HG03342 (cell line): Measurements from ENCODE around the gene TIAM2.
"Not testable (repeated sequence)": the region's sequence is repeated elsewhere in the genome, so short reads cannot be mapped to it uniquely, and the experiment has no call there.

Experiments used
- ATAC-seq: cut with Tn5 transposase; IDR thresholded peaks from one replicate; pipeline ENCODE4 v1.9.1; 2021; ENCODE audit warnings: mild to moderate bottlenecking, moderate library complexity; ENCODE audit not compliant: unreplicated experiment

TIAM2 gene

DNA sequence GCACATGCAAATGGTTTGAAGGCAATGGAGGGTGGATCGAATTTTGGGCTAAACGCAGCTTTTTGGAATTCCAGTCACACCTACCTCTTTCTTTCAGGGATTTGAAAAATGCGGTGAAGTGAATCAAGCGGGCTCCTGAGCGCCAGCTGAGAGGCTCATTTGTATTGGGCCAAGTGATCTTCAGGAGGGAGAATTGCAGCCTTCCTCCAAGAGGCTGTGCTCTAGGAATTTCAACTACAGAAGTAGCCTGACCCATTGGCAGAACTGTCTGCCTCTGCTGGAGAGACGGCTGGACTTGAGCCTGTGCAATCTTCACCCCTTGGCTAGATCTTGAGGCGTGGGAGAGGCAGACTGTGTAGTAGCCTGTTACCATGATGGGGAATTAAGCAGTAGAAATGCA lies 5.7 kb upstream of the TIAM2 start:
- ATAC-seq: no peak

DNA sequence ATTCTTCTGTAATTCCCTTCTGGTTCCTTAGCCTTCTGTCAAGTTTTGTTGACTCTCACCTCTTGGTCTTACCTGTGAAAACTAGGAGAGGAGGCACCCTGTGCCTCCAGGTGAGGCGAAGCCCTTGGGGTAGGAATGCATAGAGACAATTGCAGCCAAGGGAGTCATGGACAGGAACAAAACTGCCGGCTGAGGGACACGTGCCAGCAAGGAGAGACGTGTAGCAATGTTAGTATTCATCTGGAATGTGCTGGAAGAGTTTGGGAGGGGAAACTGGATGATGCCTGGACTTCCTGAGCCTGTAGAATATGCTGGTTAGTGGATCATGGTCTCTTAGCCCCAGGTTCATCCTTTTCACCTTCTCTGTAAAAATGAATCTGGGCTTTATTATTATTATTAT lies 3.9 kb upstream of the TIAM2 start:
- ATAC-seq: no peak

DNA sequence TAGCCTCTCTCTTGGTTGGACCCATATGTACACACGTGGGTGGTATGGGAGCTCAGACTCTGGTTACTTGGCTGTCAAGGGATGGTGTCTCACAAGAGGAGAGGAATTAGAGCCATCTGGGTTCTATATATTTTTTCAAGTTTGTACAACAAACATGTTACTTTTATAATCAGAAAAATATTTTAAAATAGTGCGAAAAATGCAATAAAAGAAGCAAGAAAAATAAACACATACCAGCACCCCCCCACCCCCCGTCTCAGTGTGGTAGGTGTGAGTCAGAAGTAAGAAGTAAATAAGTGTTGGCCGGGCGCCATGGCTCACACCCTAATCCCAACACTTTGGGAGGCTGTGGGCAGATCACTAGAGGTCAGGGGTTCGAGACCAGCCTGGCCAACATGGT lies 2.1 kb upstream of the TIAM2 start:
- no peak for ATAC-seq

DNA sequence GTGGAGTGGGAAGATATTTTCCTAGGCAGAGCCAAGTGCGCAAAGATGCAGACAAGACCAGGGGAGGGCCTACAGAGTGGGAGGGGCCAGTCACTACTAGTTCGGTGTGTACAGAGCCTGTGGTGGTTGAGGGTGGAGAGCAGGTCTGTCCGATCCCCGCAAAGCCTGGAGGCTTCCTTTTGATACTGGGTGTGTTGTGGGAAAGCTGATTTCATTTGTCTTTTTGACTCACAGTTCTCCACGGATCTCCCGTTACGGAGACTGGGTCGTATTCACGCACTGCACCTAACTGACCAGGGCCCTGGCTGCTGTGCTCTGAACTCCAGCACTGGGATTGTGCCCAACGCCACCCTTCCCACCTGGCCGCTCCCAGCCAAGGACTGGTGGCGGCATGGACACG lies 1.4 kb upstream of the TIAM2 start:
- no peak for ATAC-seq

DNA sequence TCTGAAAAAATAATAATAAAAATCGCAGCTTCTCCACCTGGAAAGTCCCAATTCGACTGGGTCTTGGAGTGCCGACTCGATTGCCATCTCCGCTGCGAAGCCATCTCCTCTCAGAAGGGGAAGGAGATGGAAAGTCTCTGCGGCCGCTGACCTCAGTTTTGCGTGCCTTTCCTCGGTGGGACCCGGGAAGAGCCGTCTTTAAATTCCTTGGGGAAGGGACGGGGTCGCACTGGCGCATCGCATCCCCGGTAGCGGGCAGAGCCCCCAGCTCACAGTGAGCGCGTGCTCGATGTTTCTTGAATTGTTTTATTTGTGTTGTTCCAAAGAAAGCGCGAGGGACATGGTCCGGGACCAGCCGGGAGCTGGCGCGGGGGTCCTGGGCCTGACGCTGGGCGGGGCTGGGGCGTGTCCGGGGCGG lies 270 bp upstream of the TIAM2 start:
- ATAC-seq: no peak

DNA sequence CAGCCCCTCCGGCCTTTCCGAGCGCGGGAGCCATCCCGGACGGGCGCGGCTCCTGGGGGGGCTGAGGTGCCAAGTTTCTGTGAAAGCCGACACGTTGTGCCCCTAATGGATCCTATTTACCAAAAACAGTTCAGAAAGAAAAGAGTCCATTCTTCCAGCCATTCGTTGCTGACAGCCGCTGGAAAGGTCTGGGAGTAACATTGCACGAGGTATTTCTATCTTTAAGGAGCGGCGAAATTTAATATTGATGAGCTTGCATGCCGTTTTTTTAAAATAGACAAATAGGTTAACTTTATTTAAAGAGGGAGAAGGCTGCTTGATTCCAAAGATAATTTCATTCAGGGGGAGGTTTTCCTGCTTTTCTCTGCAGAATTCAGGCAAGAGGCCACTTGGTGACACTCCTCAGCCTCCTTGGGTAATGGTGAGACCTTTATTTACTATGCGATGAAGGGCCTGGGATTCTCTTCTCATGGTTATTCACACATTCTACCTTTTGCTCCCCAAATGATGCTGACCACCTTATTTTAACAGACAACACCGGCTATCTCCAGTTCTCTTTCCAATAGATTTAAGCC lies 988 bp downstream of the TIAM2 start:
- ATAC-seq: no peak

DNA sequence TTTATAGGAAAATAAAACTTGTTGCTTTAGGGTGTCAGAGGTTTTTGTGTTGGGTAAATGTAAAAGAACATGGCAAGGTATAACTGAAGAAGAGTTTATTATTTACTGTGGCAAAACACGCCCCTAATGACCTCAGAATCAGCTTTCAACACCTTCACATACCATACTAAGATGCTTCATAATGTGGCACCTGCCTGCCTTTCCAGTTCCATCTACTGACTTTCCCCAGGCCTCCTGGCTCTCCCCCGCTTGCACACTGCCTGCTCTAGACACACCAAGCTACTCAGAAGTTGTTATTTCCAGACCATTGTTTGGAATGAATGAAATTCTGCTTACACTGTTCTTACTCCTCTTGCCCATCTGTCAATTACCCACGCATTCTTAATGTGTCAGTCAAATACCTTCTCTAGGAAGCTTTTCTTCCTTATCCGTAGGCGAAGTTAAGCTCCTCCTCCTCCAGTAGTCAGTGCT lies 1.8 kb downstream of the TIAM2 start:
- ATAC-seq: no peak

DNA sequence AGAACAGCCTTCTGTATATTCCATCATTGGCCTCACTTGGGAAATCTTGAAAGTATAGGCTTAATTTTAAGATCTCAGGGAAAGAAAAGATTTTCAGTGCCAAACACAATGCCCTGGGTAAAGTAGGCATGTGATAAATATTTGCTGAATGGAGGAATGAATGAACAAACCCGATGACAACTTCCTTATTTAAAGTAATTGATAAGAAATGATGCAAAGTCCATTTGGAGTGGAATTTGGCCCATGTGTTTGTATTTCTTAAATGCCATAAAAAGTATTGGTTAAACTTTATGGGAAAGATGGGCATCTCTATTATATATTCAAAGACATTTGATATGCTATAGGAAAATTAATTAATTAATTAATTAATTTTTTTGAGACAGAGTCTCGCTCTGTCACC lies 3.7 kb downstream of the TIAM2 start:
- no peak for ATAC-seq

DNA sequence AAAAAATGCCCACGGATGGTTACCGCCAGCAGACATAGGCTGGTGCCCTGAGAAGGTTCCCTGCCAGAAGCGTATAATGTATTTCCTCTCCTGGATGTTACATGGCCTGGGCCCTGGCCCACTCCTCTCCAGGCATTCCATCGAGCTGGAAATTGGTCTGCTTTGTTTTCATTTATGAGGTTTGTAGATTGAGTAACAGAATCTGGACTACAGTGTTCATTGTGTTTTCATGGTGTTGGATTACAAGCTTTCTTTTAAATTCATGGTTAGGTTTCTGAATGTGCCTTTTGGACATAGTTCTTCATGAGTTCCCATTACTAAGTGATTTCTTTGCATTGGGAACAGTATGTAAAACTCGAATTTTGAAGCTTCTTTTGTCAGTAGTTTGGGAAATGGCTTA lies 6.4 kb downstream of the TIAM2 start:
- ATAC-seq: no peak

DNA sequence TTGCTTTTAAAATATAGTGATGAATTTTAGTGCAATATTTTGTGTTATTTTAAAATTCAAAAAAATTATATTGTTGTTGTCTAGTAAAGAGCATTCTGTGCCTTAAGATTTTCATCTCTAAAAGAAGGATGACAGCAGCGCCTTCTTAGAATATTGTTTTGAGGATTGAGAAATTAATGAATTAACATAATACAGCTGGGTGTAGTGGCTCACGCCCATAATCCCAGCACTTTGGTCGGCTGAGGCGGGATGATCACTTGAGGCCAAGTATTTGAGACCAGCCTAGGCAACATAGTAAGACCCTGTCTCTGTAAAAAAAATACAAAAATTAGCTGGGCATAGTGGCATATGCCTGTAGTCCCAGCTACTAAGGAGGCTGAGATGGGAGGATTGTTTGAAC lies 6.8 kb downstream of the TIAM2 start:
- no peak for ATAC-seq

DNA sequence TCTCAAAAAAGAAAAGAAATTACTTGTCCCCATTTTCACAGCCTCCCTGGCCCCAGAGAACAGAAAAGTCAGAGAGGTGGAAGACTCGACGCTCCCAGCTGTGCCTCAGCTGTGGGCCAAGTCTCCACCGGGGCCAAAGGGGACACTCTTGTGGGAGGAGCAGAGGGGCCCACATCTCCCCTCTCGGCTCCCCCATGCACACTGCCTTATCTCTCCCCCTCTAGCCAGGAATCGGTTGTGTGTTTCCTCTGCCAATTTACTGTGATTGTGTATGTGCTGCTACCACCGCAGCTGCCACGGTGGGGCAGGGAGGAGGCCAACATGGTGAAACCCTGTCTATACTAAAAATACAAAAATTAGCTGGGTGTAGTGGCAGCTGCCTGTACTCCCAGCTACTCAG lies 8.4 kb downstream of the TIAM2 start:
- ATAC-seq: no peak

DNA sequence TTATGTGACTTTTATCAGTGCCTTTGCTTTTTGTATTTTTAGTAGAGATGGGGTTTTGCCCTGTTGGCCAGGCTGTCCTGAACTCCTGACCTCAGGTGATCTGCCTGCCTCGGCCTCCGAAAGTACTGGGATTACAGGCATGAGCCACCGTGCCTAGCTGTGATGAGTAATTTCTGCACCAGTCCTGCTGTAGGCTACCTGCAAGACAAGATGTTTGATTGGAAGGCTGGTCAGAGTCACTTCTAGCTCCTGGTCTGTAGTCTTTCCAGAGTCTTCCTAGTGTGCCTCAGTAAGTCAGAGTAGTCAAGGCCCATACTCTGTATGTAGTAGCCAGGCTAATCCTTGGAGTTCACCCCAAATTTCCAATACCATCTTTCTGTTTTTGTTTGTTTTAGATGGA lies 8.9 kb downstream of the TIAM2 start:
- ATAC-seq: no peak

DNA sequence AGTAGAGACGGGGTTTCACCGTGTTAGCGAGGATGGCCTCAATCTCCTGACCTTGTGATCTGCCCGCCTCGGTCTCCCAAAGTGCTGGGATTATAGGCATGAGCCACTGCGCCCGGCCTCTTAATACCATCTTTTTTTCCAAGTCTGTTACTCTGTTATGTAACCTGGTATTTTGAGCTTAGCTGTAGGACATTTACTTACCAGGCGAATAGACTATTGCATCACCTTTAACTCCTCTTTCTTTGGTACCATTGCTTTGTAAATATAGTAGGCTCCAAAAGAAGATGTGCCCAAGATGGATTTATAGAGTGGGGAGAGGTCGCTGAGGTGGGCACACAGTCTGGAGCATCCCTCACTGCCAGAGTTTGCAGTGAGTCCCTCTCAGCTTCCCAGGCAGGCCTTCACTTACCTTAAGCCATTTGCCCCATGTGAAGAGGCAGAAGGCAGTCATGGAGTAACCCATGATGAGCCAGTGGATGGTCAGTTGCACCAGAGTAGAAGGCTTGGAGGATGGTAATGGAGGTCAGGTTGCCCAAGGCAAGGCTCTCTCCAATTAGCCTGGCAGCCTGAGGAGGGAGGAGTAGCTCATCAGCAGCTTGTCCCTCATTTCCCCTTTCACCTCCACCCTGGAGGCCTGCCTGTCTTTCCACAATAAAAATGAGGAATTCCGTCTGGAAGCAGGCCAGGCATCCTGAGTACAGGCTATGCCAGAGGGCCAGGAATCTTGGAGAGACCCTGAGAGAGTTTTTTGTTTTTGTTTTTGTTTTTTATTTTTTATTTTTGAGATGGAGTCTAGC lies 9.7 kb downstream of the TIAM2 start:
- ATAC-seq: no peak

DNA sequence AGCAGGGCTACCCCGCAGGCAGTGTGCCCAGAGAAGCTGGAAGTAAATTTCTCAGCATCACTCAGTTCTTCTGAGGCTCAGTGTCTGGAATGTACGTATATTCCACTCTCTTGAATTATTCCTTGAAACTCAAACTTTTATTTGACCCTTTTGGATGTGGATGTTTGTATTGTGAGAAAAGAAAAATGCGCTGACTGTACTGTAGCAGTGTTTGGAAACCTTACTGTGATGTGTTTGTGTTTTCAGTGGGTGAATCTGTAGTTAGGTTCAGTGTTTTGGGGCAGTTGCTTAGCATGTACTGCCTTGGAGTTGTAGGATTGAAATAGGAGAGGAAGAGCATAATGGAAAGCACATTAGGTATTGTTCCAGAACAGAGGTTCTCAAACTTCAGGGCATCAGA lies 13.5 kb downstream of the TIAM2 start:
- ATAC-seq: no peak

DNA sequence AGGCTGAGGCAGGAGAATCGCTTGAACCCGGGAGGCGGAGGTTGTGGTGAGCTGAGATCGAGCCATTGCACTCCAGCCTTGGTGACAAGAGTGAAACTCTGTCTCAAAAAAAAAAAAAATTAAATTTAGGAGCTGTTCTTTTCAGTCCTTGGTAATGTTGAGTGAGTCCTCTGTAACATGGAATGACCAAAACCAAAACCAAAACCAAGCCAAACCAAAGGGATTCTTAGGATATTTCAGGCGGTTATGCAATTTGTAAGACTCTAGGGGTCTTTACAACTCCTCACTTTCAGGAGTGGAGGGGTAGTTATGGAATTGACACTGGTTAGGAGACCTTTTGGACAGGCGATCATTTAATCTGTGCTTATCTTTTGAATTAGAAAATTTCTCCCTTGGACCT lies 15.8 kb downstream of the TIAM2 start:
- no peak for ATAC-seq

DNA sequence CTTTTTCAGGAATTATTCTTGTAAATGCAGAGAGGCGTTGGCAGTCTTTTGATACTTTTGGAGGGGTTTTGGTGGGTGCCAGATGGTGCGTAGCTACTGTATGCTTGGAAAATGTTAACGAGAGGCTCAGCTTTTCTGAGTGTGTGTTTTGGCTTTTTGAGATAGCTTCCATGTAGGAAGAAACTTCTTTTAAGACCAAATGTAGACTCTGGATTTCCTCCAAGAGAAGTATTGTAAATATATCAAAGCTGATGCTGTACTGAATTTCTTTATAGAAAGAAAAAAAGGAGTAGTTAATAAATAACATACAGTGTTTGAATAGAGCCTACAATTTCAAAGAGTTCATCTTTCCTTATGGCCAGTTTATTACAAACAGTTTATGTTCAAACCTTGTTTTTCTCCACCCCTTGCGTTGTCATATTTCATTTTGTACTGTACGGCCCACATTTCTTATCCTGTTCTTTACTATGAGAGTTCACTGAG lies 16.7 kb downstream of the TIAM2 start:
- no peak for ATAC-seq

DNA sequence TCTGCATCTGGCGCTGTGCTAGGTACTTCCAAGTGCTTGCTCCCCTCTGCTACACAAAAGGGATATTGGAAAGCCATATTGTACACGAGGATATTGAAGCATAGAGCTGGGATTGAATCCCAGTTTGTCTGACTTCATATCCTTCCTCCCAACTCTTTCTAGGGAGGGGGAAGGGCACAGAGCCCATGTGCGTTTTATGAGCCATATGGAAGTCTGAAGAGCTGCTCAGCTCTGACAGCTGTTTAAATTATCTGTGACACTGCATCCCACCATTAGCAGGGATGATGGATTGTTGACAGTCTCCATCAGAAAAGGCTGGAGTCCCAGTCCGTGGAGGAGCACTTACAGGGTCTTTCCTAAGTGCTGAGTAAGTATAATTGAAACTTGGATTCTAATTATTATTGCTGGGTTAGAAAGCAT lies 18.4 kb downstream of the TIAM2 start:
- no peak for ATAC-seq

DNA sequence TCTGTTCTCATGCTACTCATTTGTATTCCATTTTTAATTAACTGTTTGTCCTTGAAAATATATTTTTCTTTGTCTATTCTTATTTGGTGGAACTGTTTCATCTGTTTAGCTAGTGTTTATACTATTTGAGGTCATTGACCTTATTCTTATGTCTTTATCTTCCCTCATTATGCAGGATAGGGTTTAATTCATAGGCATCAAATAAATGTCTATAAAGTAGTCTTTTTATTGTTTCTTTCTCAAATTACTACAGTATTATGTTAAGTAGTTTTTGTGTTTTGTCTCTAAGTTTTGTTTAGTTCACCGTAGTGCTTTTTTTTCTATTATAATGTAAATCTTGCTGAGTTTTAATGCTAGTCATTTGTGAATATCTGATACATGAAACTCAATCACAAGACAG lies 19.0 kb downstream of the TIAM2 start:
- ATAC-seq: no peak

DNA sequence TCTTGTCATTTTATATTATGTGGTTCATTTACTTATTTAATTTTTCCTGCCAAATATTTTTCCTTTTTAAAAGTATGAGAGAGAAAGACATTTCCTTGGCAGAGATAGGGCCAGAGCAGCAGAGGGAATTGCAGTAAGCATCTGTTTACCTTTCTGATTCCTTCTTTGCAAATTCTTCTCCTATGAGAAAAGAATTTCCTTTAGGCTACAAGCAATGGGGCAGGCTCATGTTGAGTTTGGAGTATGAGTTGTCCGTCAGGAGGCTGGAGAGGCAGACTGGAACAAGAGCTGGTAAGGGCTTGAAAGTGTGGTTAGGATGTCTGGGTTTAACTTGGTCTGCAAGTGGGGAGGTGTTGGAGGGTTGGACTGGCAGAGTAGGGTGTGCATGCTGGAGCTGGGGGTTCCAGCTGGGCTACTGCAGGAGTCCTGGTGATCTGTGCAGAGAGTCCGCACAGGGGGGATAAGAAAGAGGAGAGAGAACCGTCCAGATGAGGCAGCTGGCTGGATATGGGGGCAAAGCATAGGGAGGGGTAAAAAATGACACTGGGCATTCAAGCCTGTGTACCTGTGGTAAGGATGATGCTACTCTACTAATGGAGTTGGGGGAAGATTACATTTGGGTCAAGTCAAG lies 19.7 kb downstream of the TIAM2 start:
- ATAC-seq: no peak

DNA sequence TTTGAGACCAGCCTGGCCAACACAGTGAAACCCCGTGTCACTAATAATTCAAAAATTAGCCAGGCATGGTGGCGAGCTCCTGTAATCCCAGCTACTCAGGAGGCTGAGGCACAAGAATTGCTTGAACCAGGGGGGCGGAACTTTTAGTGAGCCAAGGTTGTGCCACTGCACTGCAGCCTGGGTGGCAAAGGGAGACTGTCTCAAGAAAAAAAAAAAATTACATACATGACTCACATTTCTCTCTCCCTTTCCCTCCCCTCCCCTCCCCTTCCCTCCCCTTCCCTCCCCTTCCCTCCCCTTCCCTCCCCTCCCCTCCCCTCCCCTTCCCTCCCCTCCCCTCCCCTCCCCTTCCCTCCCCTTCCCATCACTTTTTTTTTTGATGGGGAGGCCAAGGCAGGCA lies 23.3 kb downstream of the TIAM2 start:
- ATAC-seq: not testable (repeated sequence)

DNA sequence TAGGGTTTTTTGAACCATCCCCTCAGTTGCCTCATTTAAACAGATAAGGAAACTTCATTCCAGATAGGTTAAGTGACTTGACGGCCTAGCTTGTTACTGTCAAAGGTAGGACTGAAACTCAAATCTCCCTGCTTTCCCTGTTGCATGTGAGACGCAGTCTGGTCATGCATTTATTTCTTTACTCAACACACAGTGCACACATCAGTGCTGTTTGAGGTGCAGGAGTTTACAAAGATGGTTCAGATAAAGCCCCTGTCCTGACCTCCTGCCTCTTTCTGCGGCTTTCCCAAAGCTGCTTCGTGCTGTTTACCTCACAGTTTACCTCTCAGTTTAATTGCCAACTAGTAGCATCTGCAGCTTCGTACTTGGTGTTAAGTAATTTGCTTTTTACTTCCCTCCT lies 26.6 kb downstream of the TIAM2 start:
- no peak for ATAC-seq

DNA sequence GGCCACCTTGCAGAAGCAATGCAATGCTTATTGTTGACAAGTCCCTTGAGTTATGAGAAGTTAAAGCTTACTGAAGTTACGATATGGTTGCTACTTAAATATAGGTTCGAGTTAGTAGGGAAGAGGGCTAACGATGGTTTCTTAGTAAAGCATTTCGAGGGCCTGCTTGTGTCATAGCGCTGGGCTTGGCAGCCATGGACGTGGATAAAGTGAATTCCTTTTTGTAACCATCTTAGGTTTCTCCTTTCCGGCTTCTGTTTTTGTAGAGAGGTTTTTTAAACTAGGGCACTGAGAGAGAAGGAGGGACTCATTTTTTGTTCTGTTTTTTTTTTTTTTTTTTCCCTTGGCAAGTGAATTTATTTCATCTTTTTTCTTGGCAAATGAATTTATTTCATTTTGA lies 27.6 kb downstream of the TIAM2 start:
- ATAC-seq: no peak
